Measurements from ENCODE around the gene MS4A1.
"Not testable (repeated sequence)": the region's sequence is repeated elsewhere in the genome, so short reads cannot be mapped to it uniquely, and the experiment has no call there.

The MS4A1 gene

DNA sequence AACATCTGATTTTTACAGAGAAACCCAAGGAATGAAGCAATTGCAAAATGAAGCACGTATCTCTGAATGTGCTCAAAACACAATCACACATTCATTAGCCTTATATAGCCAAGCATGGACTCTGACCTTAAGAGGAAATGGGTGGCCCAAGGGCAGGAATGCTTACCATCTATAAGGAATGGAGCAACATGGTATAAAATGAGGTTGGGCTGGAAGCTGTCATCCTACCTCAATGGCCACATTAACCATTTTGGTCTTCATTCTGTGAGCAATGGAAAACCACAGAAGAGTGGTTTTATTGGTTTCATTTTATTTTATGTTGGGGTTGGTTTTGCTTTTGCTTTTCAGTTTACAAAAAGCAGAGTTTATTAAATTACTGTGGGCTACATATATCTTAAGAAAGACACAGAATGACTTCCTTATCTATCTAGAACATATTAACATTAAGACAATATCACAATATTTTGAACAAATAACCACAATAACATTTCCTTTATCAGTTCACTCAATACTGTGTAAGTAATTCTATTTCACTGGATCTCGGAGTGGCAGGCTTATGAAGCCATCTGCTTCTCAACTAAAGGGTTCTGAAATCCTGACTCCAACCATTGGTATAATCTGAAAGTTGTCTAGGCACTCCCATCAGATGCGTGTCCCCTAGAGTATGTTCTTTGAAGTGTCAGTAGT is 48.7 kb downstream of the MS4A1 start:
- no peak for DNase-seq

DNA sequence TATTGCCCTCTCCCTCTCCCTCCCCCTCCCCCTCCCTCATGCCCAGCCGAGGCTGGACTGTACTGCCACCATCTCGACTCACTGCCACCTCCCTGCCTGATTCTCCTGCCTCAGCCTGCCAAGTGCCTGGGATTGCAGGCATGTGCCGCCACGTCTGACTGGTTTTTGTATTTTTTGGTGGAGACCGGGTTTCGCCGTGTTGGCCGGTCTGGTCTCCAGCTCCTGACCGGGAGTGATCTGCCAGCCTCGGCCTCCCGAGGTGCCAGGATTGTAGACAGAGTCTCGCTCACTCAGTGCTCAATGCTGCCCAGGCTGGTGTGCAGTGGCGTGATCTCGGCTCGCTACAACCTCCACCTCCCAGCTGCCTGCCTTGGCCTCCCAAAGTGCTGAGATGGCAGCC is 54.0 kb downstream of the MS4A1 start:
- not testable (repeated sequence) for DNase-seq

DNA sequence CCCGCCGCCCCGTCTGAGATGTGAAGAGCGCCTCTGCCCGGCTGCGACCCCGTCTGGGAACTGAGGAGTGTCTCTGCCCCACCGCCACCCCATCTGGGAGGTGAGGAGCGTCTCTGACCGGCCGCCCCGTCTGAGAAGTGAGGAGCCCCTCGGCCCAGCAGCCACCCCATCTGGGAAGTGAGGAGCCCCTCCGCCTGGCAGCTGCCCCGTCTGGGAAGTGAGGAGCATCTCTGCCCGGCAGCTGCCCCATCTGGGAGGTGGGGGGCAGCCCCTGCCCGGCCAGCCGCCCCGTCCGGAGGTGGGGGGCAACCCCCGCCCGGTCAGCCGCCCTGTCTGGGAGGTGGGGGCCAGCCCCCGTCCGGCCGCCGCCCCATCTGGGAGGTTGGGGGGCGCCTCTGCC is 54.6 kb downstream of the MS4A1 start:
- DNase-seq = not testable (repeated sequence)

DNA sequence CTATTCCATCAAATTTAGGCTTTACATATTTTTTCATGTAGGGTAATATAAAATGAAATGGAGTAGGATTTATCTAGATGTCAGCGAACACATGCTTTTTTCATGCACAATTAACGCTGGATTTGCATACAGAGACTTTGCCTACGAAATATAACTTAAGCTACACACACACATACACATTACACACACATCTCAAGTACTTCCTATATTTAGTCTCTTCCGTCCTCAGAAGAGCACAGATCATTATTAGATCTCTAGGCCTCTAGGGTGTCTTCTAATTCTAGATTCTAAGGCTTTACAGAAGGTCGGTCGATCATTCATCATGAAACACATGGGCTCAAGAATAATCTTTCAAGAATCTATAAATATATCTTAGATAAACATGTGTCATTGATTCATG is 55.7 kb downstream of the MS4A1 start:
- no peak for DNase-seq

DNA sequence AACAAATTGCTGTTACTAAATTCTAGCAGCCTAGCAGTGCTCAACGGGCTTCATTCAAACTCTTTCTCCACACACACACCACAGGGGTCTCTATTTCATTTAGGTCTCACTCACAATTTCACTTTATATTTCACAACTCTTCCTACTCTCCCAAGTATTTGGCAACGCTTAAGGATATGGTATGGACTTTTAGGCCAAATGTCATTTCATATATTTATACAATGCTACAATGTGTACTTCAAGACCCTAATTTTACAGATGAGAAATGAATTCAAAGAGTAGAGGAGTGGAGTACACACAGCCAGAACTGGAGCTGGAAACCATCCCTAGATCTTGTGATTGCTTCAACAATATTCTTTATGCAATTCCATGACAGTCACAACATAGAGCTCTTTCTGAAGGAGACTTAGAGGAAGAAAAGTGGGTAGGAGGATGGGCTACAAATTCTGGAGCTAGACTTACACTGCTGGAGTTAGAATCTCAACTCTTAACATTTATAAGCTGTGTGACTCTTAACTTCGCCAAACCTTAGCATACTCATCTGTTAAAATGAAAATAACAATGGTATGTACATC is 57.1 kb downstream of the MS4A1 start:
- DNase-seq = no peak

DNA sequence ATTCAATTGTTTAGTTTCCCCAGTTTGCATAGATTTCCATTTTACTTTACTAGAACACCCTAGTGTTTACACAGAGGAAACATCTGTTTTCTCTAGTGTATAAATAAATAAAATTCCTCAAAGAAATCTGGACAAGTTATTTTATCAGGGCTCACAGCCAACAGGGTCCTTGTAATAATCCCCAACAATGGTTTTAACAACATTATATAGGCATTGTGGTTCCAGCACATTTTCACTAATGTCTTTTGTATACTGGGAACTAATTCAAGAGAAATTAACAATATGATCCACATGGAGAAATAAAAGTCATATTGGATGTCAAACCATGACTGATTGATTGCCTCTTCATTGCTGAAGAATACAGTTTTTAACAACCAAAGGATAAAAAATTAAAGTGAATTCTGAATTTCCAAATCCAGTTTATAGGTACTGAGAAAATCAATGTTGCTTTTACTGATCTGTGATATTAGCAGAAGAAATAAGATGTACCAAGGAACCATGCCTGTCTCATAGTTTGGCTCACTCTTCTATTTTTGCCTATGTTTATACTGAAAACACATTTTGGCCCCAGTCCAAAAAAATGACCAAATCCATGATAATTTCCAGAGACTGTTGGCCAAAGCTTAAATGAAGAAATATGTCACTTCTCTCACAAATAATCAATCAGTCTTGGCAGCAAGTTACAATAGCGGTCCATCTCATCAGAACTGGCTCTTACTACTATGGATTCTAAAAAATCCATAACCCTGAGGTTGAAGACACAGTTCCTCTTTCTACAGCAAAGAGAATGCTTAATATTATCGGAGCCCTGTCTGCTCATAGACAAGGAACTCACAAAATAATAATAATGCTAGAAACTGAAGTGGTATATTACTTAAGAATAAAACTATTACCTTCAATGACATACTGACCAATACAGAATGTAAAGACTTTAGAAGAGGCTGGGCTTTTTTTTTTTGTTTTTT is 58.1 kb downstream of the MS4A1 start:
- no peak for DNase-seq

DNA sequence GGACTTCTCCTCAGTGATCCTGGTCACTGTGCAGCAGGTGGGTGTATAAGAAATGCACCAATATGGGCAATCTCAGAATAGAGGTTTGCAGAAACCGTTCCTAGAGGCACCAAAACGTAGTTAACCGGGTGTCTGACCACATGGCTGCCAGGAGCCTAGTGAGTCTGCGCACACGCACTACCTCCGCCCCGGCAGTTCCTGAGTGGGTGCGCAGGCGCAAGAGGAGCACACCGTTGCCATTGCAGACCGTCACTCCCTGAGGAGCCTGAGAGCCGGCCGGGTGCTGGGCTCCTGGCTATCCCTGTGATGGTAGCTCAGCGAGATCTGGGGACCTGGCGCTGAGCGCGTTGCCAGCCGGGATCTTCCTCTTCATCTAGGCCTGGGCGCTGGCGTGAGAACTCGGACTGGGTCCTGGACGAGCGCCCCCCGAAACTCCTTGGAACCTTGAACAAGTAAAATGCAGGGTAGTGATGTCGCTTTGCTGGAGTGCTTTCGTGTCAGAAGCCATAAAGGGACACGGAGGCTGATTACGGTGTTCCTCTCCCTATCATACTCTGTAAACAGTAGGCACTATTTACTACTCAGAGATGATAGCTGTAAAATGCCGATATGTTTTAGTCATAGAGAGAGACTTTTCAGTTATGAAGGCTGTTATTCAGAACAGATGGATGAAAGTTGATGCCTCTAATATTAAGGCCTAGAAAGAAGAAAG is 59.7 kb downstream of the MS4A1 start, which contains the start of gene MS4A13:
Gene MS4A13 (plus strand): TSS at position 249 of the 712 bp plus-strand sequence. CDS start 2,692 bp downstream, outside the sequence.
- DNase-seq = no peak

All from NCI-H510A treated with DMSO at 0.1 percent for 48 hours (cell line).